ENCODE results near the gene CUX1.

Gene CUX1

GRCh38 chr7:102185796-102186195 lies 368.4 kb downstream of the CUX1 start:
- DNase-seq (ENCODE audit: low spot score): no peak

GRCh38 chr7:102186306-102186705 lies 368.9 kb downstream of the CUX1 start:
- no peak for DNase-seq (ENCODE audit: low spot score)

GRCh38 chr7:102188746-102189145 lies 371.3 kb downstream of the CUX1 start:
- DNase-seq (ENCODE audit: low spot score): no peak

GRCh38 chr7:102189756-102190155 lies 372.3 kb downstream of the CUX1 start:
- DNase-seq (ENCODE audit: low spot score): no peak

GRCh38 chr7:102190776-102191350 lies 373.4 kb downstream of the CUX1 start:
- DNase-seq (ENCODE audit: low spot score): no peak

- no peak for DNase-seq (ENCODE audit: low spot score)
Observed at GRCh38 chr7:102191556-102192379, 374.3 kb downstream of the CUX1 start.

- no peak for DNase-seq (ENCODE audit: low spot score)
Observed at GRCh38 chr7:102192790-102193189, 375.4 kb downstream of the CUX1 start.

GRCh38 chr7:102193806-102194205 lies 376.4 kb downstream of the CUX1 start:
- DNase-seq (ENCODE audit: low spot score): no peak

- no peak for DNase-seq (ENCODE audit: low spot score)
Observed at GRCh38 chr7:102195361-102195760, 377.9 kb downstream of the CUX1 start.

- no peak for DNase-seq (ENCODE audit: low spot score)
Observed at GRCh38 chr7:102196028-102196427, 378.6 kb downstream of the CUX1 start.

- no peak for DNase-seq (ENCODE audit: low spot score)
Observed at GRCh38 chr7:102197161-102197560, 379.7 kb downstream of the CUX1 start.

GRCh38 chr7:102197599-102197998 lies 380.2 kb downstream of the CUX1 start:
- no peak for DNase-seq (ENCODE audit: low spot score)

- no peak for DNase-seq (ENCODE audit: low spot score)
Observed at GRCh38 chr7:102198417-102198956, 381.1 kb downstream of the CUX1 start.

- DNase-seq (ENCODE audit: low spot score): no peak
Observed at GRCh38 chr7:102201576-102201975, 384.1 kb downstream of the CUX1 start.

- DNase-seq (ENCODE audit: low spot score): no peak
Observed at GRCh38 chr7:102202556-102202955, 385.1 kb downstream of the CUX1 start.

- no peak for DNase-seq (ENCODE audit: low spot score)
Observed at GRCh38 chr7:102203218-102203617, 385.8 kb downstream of the CUX1 start.

- DNase-seq (ENCODE audit: low spot score): no peak
Observed at GRCh38 chr7:102204212-102204611, 386.8 kb downstream of the CUX1 start.

- no peak for DNase-seq (ENCODE audit: low spot score)
Observed at GRCh38 chr7:102205915-102206314, 388.5 kb downstream of the CUX1 start.

GRCh38 chr7:102208826-102209225 lies 391.4 kb downstream of the CUX1 start:
- DNase-seq (ENCODE audit: low spot score): no peak

GRCh38 chr7:102210787-102211186 lies 393.4 kb downstream of the CUX1 start:
- no peak for DNase-seq (ENCODE audit: low spot score)

GRCh38 chr7:102211590-102212550 lies 394.4 kb downstream of the CUX1 start:
- DNase-seq (ENCODE audit: low spot score): no peak

GRCh38 chr7:102214477-102215072 lies 397.1 kb downstream of the CUX1 start:
- no peak for DNase-seq (ENCODE audit: low spot score)

Measured in HuH-7.5 (cell line).